H9 (cell line): ENCODE measurements around the gene ADAMTSL3. TPM values are rescaled to one million over a fixed set of nuclear protein-coding genes. Genes with fewer than 3 reads are reported as not detected.

ENCODE experiments used
- DNase-seq: peaks from one replicate; pipeline ENCODE4 v3.0.0-alpha.2; 2017
- H2AFZ ChIP-seq: one replicate; pipeline ENCODE4 v1.6.1; 2013; ENCODE audit warnings: mild to moderate bottlenecking, low read length, control low read depth, moderate library complexity
- H2AK5ac ChIP-seq: 2 replicates; pipeline ENCODE4 v1.6.1; 2013; ENCODE audit warnings: low read length, control low read depth, mixed read lengths; ENCODE audit not compliant: insufficient read length
- H2BK120ac ChIP-seq: one replicate; pipeline ENCODE4 v1.6.1; 2013; ENCODE audit warnings: low read depth, mild to moderate bottlenecking, low read length, control low read depth, inconsistent platforms; ENCODE audit not compliant: poor library complexity, severe bottlenecking
- H2BK12ac ChIP-seq: 2 replicates; pipeline ENCODE4 v1.6.1; 2013; ENCODE audit warnings: low read length, control low read depth, mixed read lengths, low read depth; ENCODE audit not compliant: insufficient read length
- H2BK15ac ChIP-seq: 2 replicates; pipeline ENCODE4 v1.6.1; 2013; ENCODE audit warnings: low read depth, low read length, control low read depth
- H2BK20ac ChIP-seq: one replicate; pipeline ENCODE4 v1.6.1; 2013; ENCODE audit warnings: low read depth, mild to moderate bottlenecking, low read length, control low read depth, inconsistent platforms; ENCODE audit not compliant: poor library complexity, severe bottlenecking
- H2BK5ac ChIP-seq: 2 replicates; pipeline ENCODE4 v1.6.1; 2013; ENCODE audit warnings: low read length, control low read depth, mixed read lengths; ENCODE audit not compliant: insufficient read length
- H3K14ac ChIP-seq: 2 replicates; pipeline ENCODE4 v1.6.1; 2013; ENCODE audit warnings: low read length, control low read depth; ENCODE audit not compliant: insufficient read depth
- H3K18ac ChIP-seq: 2 replicates; pipeline ENCODE4 v1.6.1; 2013; ENCODE audit warnings: low read depth, mild to moderate bottlenecking, mixed read lengths, low read length, control low read depth; ENCODE audit not compliant: insufficient read length
- H3K23ac ChIP-seq: 2 replicates; pipeline ENCODE4 v1.6.1; 2013; ENCODE audit warnings: low read length, control low read depth, mixed read lengths, low read depth; ENCODE audit not compliant: insufficient read length
- H3K23me2 ChIP-seq: 2 replicates; pipeline ENCODE4 v1.6.1; 2013; ENCODE audit warnings: low read depth, mild to moderate bottlenecking, mixed read lengths, low read length, control low read depth; ENCODE audit not compliant: insufficient read length, poor library complexity, severe bottlenecking
- H3K27ac ChIP-seq: 2 replicates; pipeline ENCODE4 v1.5.1; 2013; ENCODE audit warnings: low read length, control low read depth, mixed read lengths, low read depth; ENCODE audit not compliant: insufficient read length
- H3K27me3 ChIP-seq: 2 replicates; pipeline ENCODE4 v1.6.1; 2013; ENCODE audit warnings: low read length, control low read depth, inconsistent platforms; ENCODE audit not compliant: insufficient read depth
- H3K4ac ChIP-seq: 2 replicates; pipeline ENCODE4 v1.6.1; 2013; ENCODE audit warnings: low read depth, mild to moderate bottlenecking, control low read depth, inconsistent platforms, low read length, moderate library complexity
- H3K4me1 ChIP-seq: 2 replicates; pipeline ENCODE4 v1.6.1; 2013; ENCODE audit warnings: low read length, control low read depth, inconsistent platforms; ENCODE audit not compliant: insufficient read depth
- H3K4me2 ChIP-seq: 2 replicates; pipeline ENCODE4 v1.6.1; 2013; ENCODE audit warnings: low read length, control low read depth, mixed read lengths; ENCODE audit not compliant: insufficient read length, insufficient read depth
- H3K56ac ChIP-seq: 2 replicates; pipeline ENCODE4 v1.6.1; 2013; ENCODE audit warnings: low read depth, mild to moderate bottlenecking, mixed read lengths, low read length, control low read depth; ENCODE audit not compliant: insufficient read length
- H3K79me1 ChIP-seq: 2 replicates; pipeline ENCODE4 v1.6.1; 2013; ENCODE audit warnings: low read depth, mild to moderate bottlenecking, moderate library complexity, low read length, control low read depth, inconsistent platforms; ENCODE audit not compliant: insufficient read depth, poor library complexity, severe bottlenecking
- H3K79me2 ChIP-seq: 2 replicates; pipeline ENCODE4 v1.6.1; 2013; ENCODE audit warnings: low read length, control low read depth, inconsistent platforms; ENCODE audit not compliant: insufficient read depth
- H3K9ac ChIP-seq: 2 replicates; pipeline ENCODE4 v1.6.1; 2013; ENCODE audit warnings: low read length, control low read depth, mixed read lengths; ENCODE audit not compliant: insufficient read length; ENCODE audit errors: extremely low read depth
- H3K9me3 ChIP-seq: one replicate; pipeline ENCODE4 v1.6.1; 2013; ENCODE audit warnings: low read depth, low read length, inconsistent platforms; ENCODE audit not compliant: control insufficient read depth
- H3T11ph ChIP-seq: one replicate; pipeline ENCODE4 v1.6.1; 2013; ENCODE audit warnings: mild to moderate bottlenecking, low read length, control low read depth, inconsistent platforms
- H4K20me1 ChIP-seq: one replicate; pipeline ENCODE4 v1.6.1; 2013; ENCODE audit not compliant: control insufficient read depth, insufficient read length, insufficient read depth
- H4K5ac ChIP-seq: 2 replicates; pipeline ENCODE4 v1.6.1; 2013; ENCODE audit warnings: low read depth, mild to moderate bottlenecking, mixed read lengths, low read length, control low read depth; ENCODE audit not compliant: insufficient read length
- H4K8ac ChIP-seq: replicated peaks from 2 replicates; pipeline ENCODE4 v1.6.1; 2013; ENCODE audit warnings: low read length, control low read depth, mixed read lengths, low read depth; ENCODE audit not compliant: insufficient read length
- H4K91ac ChIP-seq: 2 replicates; pipeline ENCODE4 v1.6.1; 2013; ENCODE audit warnings: low read depth, mild to moderate bottlenecking, moderate library complexity, mixed read lengths, low read length, control low read depth; ENCODE audit not compliant: insufficient read length
- H3K27ac Mint-ChIP-seq, 3 experiments: 2 replicates in 2 of 3; 3 replicates in 1 of 3; pipeline ENCODE4 v1.8.0; 2020 to 2021; ENCODE audit warnings: mixed read lengths in 3 of 3, mild to moderate bottlenecking in 1 of 3, moderate library complexity in 1 of 3
- H3K27me3 Mint-ChIP-seq: 2 replicates; pipeline ENCODE4 v1.8.0; 2021; ENCODE audit warnings: low read depth, mild to moderate bottlenecking, moderate library complexity, mixed read lengths
- H3K36me3 Mint-ChIP-seq, 3 experiments: 2 replicates in 2 of 3; 3 replicates in 1 of 3; pipeline ENCODE4 v1.8.0; 2020 to 2021; ENCODE audit warnings: low read depth in 3 of 3, mixed read lengths in 3 of 3; ENCODE audit not compliant: insufficient read depth in 1 of 3
- H3K4me1 Mint-ChIP-seq, 2 experiments: 2 replicates each; pipeline ENCODE4 v1.8.0; 2020; ENCODE audit warnings: mixed read lengths in 2 of 2
- H3K4me3 Mint-ChIP-seq, 2 experiments: 2 replicates in 1 of 2; 3 replicates in 1 of 2; pipeline ENCODE4 v1.8.0; 2020 to 2021; ENCODE audit warnings: mild to moderate bottlenecking in 2 of 2, mixed read lengths in 2 of 2, moderate library complexity in 1 of 2
- H3K9me3 Mint-ChIP-seq, 2 experiments: 2 replicates in 1 of 2; 3 replicates in 1 of 2; pipeline ENCODE4 v1.8.0; 2020; ENCODE audit warnings: mild to moderate bottlenecking in 2 of 2, mixed read lengths in 2 of 2, moderate library complexity in 1 of 2
- WGBS: extraction: QIAGEN DNeasy Blood & Tissue Kit; methylation state at CpG from one replicate; pipeline ENCODE4 v1.1.7; 2013; ENCODE audit warnings: missing lambda C conversion rate, low lambda C conversion rate, mixed read lengths; ENCODE audit not compliant: insufficient read length; ENCODE audit errors: extremely low coverage; 5-methylcytosine and 5-hydroxymethylcytosine counted together
- total RNA-seq: library from RNA; stranded (reverse); gene quantifications from 2 replicates; pipeline ENCODE4 v1.2.1, GENCODE V29; 2021
- TF ChIP-seq, protein P1 (sequence below): fragments of 200-600 bp; sonication (generic); conservative IDR thresholded peaks from 3 replicates; pipeline ENCODE4 v1.8.0; 2021; ENCODE audit warnings: antibody characterized with exemption, mild to moderate bottlenecking

The ADAMTSL3 gene
- total RNA-seq, 1 experiment from 2014 or later: 0.39 TPM

DNA sequence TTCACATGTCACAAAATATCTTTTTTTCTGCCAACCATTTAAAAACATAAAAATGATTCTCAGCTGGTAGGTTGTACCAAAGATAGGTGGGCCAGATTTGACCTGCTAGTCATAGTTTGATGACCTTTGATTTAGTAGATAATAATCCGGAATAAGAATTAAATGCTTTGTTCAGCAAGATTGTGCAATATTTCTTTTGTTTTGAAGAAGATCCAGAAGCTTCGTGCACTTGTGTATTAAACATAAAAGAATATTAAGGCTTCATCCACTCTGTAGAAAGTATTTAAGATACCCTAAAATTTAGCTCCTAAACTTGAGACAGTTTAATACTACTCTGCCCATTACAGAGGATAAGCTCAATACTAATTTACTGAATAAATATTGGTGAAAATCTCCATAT is 258.4 kb downstream of the ADAMTSL3 start:
- H4K20me1 ChIP-seq: no peaks in the 10 kb centered on the region
- no peak overlapping the region for H2BK20ac ChIP-seq
- H3T11ph ChIP-seq: no peak overlapping the region
- H3K4me1 ChIP-seq: no peaks in the 10 kb centered on the region
- H2BK12ac ChIP-seq: no peak overlapping the region
- no peak overlapping the region for H3K23ac ChIP-seq
- H2BK5ac ChIP-seq: no peak overlapping the region
- H3K4me2 ChIP-seq: no peak overlapping the region
- H4K5ac ChIP-seq: no peak overlapping the region
- no peaks in the 10 kb centered on the region; a peak in 3 of 5 replicates for H3K9me3 Mint-ChIP-seq
- no peak overlapping the region for H3K4me3 Mint-ChIP-seq
- H3K9ac ChIP-seq: no peak overlapping the region
- H3K9me3 ChIP-seq: no peaks in the 10 kb centered on the region
- H3K56ac ChIP-seq: no peak overlapping the region
- no peak overlapping the region for H2BK120ac ChIP-seq
- H4K91ac ChIP-seq: no peak overlapping the region
- no peaks in the 10 kb centered on the region for H3K36me3 Mint-ChIP-seq
- no peaks in the 10 kb centered on the region for H3K79me1 ChIP-seq
- WGBS: no CpG with 5 or more reads among the region's 2 CpGs
- TF ChIP-seq, protein P1, sequence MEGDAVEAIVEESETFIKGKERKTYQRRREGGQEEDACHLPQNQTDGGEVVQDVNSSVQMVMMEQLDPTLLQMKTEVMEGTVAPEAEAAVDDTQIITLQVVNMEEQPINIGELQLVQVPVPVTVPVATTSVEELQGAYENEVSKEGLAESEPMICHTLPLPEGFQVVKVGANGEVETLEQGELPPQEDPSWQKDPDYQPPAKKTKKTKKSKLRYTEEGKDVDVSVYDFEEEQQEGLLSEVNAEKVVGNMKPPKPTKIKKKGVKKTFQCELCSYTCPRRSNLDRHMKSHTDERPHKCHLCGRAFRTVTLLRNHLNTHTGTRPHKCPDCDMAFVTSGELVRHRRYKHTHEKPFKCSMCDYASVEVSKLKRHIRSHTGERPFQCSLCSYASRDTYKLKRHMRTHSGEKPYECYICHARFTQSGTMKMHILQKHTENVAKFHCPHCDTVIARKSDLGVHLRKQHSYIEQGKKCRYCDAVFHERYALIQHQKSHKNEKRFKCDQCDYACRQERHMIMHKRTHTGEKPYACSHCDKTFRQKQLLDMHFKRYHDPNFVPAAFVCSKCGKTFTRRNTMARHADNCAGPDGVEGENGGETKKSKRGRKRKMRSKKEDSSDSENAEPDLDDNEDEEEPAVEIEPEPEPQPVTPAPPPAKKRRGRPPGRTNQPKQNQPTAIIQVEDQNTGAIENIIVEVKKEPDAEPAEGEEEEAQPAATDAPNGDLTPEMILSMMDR: no peak
- no peaks in the 10 kb centered on the region for H3K27me3 Mint-ChIP-seq
- H2BK15ac ChIP-seq: no peak overlapping the region
- no peaks in the 10 kb centered on the region for H3K27me3 ChIP-seq
- no peak overlapping the region for H3K18ac ChIP-seq
- H3K27ac ChIP-seq: no peak overlapping the region
- H3K4me1 Mint-ChIP-seq: no peaks in the 10 kb centered on the region
- no peaks in the 10 kb centered on the region for H3K79me2 ChIP-seq
- no peak for DNase-seq
- H3K14ac ChIP-seq: no peak overlapping the region
- no peaks in the 10 kb centered on the region for H3K23me2 ChIP-seq
- H2AK5ac ChIP-seq: no peak overlapping the region
- no peak overlapping the region for H3K27ac Mint-ChIP-seq
- H2AFZ ChIP-seq: no peak overlapping the region
- no peak overlapping the region for H3K4ac ChIP-seq
- H4K8ac ChIP-seq: no peak overlapping the region
